Measurements from ENCODE around the gene ZNF282. TPM values are rescaled to one million over a fixed set of nuclear protein-coding genes. Genes with fewer than 3 reads are reported as not detected.

Gene ZNF282
- total RNA-seq, 3 donors from 2014 or later (not counting 1 experiment from before 2014, with no cell fraction given): 22.2 to 29.9 (median 26.0) TPM

GRCh38 chr7:149216402-149216801, 21.1 kb downstream of the ZNF282 start:
- Histone ChIP-seq H3K4me1 (ENCODE audit: control insufficient read depth, insufficient read depth, low read length) (no peaks in the 10 kb centered on the region), H3K4me3 (ENCODE audit: low read length) (no peak overlapping the region), H3K27me3 (ENCODE audit: control insufficient read depth, insufficient read depth, low read length) (no peaks in the 10 kb centered on the region), H3K36me3 (ENCODE audit: control insufficient read depth, insufficient read depth, low read length) (peaks cover 66% of the 10 kb centered on the region), H3K9me3 (ENCODE audit: control insufficient read depth, insufficient read depth, low read length) (no peaks in the 10 kb centered on the region), H3K27ac (ENCODE audit: low read length) (no peak overlapping the region)
- no peaks in the 10 kb centered on the region for H3K27me3 Mint-ChIP-seq (ENCODE audit: low read depth in 2 of 2)
- intact Hi-C loops (cut with micrococcal nuclease): no loop called here
- no peaks in the 10 kb centered on the region for H3K9me3 Mint-ChIP-seq
- H3K4me1 Mint-ChIP-seq: peaks cover 8 to 10% of the 10 kb centered on the region in 2 donors
- DNase-seq (no peak), ATAC-seq (no peak)
- no peak for TF ChIP-seq CTCF (IDR thresholded peaks at IDR 0.05)
- H3K27ac Mint-ChIP-seq: no peak overlapping the region
- H3K36me3 Mint-ChIP-seq: peaks cover 1% of the 10 kb centered on the region
- 94% methylated on average over 2 of the region's 2 CpGs for WGBS (ENCODE audit: insufficient coverage)
- no peak overlapping the region for H3K4me3 Mint-ChIP-seq

- no peak overlapping the region for H3K4me3 ChIP-seq (ENCODE audit: low read length)
- 95% methylated on average over 6 of the region's 6 CpGs for WGBS (ENCODE audit: insufficient coverage)
- Mint-ChIP-seq H3K4me1 (peaks cover 8 to 14% of the 10 kb centered on the region in 2 donors), H3K27ac (peak overlapping the region in 1 of 2 donors; percentile 14), H3K4me3 (no peak overlapping the region), H3K36me3 (no peaks in the 10 kb centered on the region), H3K27me3 (ENCODE audit: low read depth in 2 of 2) (no peaks in the 10 kb centered on the region), H3K9me3 (no peaks in the 10 kb centered on the region)
- H3K27ac ChIP-seq (ENCODE audit: low read length): no peak overlapping the region
- ATAC-seq (no peak), DNase-seq (no peak)
- no peaks in the 10 kb centered on the region for H3K9me3 ChIP-seq (ENCODE audit: control insufficient read depth, insufficient read depth, low read length)
- H3K4me1 ChIP-seq (ENCODE audit: control insufficient read depth, insufficient read depth, low read length): no peaks in the 10 kb centered on the region
- no peak for TF ChIP-seq CTCF (IDR thresholded peaks at IDR 0.05)
- H3K36me3 ChIP-seq (ENCODE audit: control insufficient read depth, insufficient read depth, low read length): peaks cover 56% of the 10 kb centered on the region
- intact Hi-C loops (cut with micrococcal nuclease): no loop called here
- H3K27me3 ChIP-seq (ENCODE audit: control insufficient read depth, insufficient read depth, low read length): no peaks in the 10 kb centered on the region
These were observed 22.2 kb downstream of the ZNF282 start for GRCh38 chr7:149217570-149217969.

GRCh38 chr7:149218469-149219420, 23.4 kb downstream of the ZNF282 start:
- intact Hi-C loops (cut with micrococcal nuclease): no loop called here
- Mint-ChIP-seq H3K27me3 (ENCODE audit: low read depth in 2 of 2) (no peaks in the 10 kb centered on the region), H3K36me3 (no peaks in the 10 kb centered on the region), H3K27ac (peak overlapping the region; percentile 22 to 45), H3K4me1 (peaks cover 8 to 14% of the 10 kb centered on the region in 2 donors), H3K9me3 (no peaks in the 10 kb centered on the region), H3K4me3 (no peak overlapping the region)
- ATAC-seq: no peak
- 91% methylated on average over 10 of the region's 10 CpGs for WGBS (ENCODE audit: insufficient coverage)
- H3K27me3 ChIP-seq (ENCODE audit: control insufficient read depth, insufficient read depth, low read length): no peaks in the 10 kb centered on the region
- DNase-seq: no peak
- H3K9me3 ChIP-seq (ENCODE audit: control insufficient read depth, insufficient read depth, low read length): no peaks in the 10 kb centered on the region
- H3K27ac ChIP-seq (ENCODE audit: low read length): no peak overlapping the region
- H3K36me3 ChIP-seq (ENCODE audit: control insufficient read depth, insufficient read depth, low read length): peaks cover 52% of the 10 kb centered on the region
- H3K4me1 ChIP-seq (ENCODE audit: control insufficient read depth, insufficient read depth, low read length): no peaks in the 10 kb centered on the region
- no peak overlapping the region for H3K4me3 ChIP-seq (ENCODE audit: low read length)
- TF ChIP-seq CTCF (IDR thresholded peaks at IDR 0.05): no peak
